ENCODE data around the gene FFAR3.
A peak's percentile ranks its signal among the peaks of the same experiment; 100 is the strongest.
"Not testable (repeated sequence)": the region's sequence is repeated elsewhere in the genome, so short reads cannot be mapped to it uniquely, and the experiment has no call there.

Gene FFAR3

DNA sequence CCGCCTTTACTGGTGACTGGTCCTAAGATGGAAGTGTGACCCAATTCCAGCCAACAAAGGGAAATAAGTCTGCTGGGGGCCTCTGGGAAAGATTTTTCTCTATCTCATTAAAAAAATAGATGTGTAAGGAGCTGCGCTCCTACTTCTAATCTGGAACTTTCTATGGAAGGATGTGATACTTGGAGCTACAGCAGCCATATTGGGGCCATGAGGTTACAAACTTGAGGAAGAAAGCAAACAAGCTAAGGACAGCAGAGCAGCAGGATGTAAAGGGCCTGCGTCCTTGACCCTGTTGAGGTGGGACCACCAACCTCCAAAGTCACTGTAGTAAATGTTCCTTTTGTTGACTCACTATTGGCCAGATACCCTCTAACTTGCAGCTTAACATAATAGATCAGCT, 20.1 kb downstream of the FFAR3 start:
- DNase-seq, result no peak

DNA sequence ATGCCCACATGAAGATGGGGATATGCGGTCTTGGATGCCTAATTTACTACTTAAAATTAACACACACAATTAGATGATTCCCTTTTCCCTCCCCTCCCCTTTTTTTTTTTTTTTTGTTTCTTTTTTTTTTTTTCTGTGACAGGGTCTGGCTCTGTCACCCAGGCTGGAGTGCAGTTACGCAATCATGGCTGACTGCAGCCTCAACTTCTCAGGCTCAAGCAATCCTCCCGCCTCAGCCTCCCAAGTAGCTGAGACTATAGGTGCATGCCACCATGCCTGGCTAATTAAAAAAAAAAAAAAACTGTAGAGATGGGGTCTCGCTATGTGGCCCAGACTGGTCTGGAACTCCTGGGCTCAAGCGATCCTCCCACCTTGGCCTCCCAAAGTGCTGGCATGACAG, 21.3 kb downstream of the FFAR3 start:
- not testable (repeated sequence) for DNase-seq

DNA sequence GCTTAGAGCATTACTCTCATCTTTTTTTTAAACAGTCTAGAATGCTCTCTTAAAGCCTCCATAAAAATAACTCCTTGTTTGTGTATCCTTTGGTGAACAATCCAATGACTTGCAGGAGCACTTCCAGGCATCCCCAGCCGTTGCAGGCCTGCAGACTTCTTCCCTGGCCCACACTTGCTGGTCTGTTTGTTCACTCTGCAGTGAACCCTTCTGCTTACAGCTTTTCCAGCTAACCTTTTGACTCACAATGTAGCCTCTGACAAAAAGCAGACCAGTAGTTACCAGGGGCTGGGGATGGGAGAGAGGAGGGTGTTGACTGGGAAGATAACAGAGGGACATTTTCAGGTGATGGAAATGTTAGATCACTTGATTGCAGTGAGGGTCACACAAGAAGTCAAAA, 21.7 kb downstream of the FFAR3 start:
- DNase-seq, result no peak

DNA sequence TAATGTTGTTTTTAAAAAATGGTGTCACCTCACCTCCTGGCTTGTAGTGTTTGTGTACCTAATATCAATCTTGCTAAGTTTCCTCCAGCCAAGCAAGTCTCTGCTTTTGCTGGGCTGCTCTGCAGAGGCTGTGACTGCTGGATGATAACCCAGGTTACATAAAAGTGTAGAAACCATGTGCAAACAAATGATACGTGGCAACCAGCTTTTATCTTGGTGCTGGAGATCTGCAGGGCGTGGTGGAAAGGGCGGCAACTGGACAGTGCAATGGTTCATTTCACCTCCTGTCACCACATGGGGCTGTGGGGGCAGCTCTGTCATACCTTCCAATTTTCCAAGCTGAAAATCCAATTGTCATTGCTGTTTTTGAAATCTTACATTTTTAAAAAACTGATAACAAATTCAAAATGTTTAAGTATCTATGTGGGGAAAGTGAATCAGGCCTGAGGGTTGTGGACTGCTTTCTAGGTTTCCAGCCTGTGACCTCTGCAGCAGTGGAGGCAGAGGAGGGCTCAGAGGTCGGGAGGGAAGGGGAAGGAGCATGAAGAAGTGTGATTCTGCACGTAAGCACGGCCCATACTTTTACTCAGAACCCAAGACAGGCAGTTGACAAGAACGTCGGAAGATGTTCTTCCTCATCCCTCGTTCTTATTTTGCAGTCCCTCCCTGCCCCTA, 22.3 kb downstream of the FFAR3 start:
- no peak for DNase-seq

DNA sequence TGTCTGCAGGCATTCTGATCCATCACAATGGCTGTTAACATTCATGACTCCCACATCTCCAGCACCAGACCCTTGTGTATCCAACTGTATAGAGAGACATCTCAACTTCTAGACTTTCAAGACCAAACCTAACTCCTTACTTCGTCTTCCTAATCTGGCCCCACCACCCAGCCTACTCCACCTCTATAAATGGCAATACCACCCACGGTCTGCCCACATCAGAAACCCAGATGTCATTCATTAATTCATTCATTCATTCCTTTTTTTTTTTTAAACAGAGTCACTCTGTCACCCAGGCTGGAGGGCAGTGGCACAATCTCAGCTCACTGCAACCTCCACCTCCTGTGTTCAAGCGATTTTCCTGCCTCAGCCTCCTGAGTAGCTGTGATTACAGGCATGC, 23.1 kb downstream of the FFAR3 start:
- no peak for DNase-seq

DNA sequence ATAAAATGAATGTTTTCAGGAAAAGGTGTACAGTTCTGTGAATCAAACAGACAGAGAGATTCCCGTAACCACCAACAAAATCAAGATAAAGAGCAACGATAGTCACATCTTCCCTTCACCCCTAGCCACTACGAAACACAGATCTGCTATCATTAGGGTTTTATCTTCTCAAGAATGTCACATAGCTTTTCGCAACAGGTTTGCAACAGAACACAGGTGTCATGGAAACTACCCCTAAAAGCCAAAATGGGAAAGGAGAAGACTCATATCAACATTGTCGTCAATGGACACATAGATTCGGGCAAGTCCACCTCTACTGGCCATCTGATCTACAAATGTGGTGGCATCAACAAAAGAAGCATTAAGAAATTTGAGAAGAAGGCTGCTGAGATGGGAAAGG, 23.7 kb downstream of the FFAR3 start:
- DNase-seq, result no peak

DNA sequence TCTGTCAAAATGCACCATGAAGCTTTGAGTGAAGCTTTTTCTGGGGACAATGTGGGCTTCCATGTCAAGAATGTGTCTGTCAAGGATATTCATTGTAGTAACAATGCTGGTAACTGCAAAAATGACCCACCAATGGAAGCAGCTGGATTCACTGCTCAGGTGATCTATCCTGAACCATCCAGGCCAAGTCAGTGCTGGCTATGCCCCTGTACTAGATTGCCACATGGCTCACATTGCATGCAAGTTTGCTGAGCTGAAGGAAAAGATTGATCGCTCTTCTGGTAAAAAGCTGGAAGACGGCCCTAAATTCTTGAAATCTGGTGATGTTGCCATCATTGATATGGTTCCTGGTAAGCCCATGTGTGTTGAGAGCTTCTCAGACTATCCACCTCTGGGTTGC, 25.3 kb downstream of the FFAR3 start:
- DNase-seq, result no peak

DNA sequence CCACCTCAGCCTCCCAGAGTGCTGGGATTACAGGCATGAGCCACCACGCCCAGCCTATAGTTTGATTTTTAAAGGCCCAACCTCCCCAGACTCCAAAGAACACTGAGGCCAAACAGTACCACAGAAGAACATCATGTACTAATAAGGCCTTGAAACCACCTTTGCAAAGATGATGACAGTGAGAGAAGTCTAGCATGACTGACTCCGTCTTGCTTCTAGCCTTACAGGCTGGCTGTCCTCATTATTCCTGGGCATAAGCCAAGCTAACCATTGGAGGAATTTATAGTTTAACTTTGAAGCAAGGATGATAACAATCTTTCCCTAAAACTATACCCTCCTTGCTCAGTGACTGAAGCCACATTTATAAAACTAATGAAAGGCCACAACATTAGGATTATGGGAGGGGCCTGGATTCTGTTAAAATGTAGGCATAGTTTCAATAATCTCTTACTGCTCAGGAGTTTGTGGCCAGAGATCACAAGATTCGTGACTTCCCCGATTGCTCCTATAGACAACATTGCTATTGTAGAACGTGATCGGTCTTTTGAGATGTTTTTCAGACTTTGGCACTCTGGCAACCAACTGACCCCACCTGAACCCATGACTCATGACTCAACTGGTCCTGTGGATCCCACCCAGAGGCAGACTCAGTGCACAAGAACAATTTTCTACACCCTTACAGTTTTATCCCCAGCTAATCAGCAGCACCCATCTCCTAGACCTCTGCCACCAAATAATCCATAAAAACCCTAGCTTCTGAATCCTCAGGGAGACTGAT, 30.2 kb downstream of the FFAR3 start:
- no peak for DNase-seq

DNA sequence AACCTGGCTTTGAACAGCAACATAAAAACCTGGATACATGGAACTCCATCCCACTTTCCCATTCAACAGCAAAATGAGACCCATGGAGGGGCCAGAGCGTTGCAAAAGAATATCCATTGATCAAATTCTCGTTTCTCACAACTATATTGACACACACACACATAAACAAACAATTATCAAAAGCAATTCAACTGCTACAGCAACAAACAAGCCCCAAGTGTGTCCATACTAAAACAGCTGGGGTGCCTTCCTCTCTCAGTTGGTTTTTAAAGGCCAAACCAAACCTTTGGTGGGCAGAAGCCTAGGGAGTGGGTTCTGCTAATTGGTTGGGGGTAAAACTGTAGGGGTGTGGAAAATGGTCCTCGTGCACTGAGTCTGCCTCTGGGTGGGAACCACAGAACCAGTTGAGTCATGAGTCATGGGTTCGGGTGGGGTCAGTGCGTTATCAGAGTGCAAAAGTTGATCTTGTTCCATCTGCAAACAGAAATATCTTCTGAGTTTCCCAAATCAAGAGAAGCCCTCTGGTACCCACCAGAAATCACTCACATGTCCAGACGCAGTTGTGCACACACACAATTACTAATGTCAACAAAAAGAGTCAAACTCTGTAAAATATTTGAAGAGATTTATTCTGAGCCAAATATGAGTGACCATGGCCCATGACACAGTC, 31.1 kb downstream of the FFAR3 start:
- no peak for DNase-seq

DNA sequence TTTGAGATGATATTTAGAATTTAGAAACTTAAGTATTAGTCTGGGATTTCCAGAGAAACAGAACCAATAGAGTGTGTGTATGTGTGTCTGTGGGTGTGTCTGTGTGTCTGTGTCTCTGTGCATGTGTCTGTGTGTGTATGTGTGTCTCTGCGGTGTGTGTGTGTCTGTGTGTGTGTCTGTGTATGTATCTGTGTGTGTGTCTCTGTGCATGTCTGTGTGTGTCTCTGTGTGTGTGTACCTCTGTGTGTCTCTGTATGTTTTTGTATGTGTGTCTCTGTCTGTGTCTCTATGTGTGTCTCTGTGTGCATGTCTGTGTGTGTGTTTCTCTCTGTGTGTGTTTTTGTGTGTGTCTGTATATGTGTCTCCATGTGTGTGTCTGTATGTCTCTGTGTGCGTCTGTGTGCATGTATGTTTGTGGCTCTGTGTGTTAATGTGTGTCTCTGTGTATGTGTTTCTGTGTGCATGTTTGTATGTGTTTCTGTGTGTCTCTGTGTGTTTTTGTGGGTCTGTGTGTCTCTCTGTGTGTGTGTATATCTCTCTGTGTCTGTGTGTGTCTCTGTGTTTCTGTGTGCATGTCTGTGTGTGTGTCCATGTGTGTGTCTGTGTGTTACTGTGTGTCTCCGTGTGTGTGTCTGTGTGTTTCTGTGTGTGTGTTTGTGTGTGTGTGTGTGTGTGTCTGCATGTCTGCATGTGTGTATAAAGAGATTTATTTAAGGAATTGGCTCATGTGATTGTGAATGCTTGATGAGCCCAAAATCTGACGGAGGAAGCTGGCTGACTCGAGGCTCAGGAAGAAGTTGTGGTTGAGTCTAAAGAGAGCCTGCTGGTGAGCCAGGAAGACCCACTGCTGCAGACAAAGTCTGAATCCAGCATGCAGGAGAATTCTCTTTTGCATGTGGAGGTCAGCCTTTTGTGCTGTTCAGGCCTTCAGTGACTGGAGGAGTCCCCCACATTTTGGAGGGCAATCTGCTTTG, 34.8 kb downstream of the FFAR3 start:
- no peak for DNase-seq

DNA sequence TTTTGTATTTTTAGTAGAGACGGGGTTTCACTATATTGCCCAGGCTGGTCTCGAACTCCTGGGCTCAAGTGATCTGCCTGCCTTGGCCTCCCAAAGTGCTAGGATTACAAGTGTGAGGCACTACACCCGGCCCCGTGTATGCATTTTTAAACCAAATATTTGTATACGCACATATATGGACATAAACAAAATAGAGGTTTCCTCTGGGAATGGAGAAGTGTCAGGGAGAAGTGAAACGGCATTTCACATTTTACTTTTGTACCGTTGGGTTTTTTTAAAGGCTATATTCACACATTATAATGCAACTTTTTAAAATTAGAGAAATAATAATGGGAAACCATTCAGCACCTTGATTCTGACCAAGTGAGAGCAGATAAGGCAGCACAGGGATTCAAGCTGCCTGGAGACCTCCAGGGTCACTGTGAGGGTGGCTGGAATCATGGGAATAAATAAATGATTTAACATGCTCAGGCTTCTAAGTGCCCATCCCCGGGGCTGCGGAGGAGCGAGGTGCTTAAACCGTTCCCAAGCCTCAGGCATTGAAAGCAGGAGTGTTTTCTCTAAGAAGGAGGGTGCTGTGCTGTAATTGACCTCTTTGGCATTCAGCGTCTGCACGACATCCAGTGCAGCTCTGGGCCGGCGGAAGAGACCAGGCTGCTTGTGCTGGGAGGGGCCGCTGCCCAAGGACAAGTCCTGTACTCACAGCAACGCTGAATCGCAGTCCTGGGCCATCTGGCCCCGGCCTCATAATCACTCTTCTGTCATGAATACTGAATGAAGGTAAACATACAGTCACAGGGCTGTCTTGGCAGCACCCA, 37.3 kb downstream of the FFAR3 start:
- DNase-seq, result no peak

DNA sequence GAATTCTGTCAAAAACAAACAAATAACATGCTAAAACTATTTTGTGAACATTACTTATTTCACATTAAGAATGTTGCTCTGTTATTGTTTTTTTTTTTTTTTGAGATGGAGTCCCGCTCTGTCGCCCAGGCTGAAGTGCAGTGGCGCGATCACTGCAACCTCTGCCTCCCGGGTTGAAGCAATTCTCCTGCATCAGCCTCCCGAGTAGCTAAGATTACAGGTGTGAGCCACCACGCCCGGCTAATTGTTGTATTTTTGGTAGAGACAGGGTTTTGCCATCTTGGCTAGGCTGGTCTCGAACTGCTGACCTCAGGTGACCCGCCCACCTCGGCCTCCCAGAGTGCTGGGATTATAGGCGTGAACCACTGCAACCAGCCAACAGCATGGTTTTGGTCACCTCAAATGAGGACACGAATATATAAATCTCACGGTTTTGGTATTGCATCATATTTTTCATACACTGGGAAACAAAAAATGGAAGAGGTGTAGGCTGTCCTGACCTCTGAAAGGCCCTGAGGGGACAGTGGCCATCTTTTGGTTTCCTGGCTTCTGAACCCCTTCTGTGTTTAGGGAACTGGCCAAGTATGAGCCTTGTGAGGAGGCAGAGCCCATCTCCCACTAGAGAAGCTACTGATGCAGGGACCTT, 38.1 kb downstream of the FFAR3 start:
- DNase-seq, result no peak

DNA sequence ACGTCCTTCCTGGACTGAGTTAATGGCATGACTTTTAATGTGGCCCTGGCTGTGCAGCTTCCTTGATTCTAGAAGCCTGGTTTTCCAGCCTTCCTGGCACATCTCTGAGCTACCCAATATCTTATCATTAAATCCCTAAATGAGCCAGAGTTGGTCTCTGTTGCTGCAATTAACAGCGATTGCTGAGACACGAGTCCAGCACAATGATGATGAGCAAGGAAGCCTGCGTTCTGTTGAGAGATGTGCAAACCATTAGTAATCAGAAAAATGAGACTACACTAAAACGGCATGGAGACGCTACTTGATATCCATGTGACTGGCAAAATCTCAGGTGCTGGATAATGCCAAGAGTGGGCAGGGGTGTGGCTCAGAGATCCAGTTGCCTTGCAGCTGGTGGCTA, 38.8 kb downstream of the FFAR3 start:
- DNase-seq, result no peak

DNA sequence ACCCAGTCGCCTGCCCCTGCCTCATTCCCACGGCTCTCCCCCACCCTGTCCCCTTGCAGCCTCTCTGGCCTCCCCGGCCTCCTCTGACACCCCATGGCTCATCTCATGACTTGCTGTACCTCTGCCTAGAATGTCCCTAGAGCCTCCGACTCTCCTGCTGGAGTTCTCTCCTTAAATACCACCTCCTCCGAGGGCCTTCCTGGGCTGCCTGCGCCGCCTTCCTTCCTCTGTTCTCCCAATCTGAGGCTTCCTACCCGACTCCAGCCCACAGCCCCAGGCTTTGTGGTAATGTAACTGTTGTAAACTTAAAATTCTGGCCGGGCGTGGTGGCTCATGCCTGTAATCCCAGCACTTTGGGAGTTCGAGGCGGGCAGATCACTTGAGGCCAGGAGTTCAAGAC, 40.3 kb downstream of the FFAR3 start:
- DNase-seq, result no peak

DNA sequence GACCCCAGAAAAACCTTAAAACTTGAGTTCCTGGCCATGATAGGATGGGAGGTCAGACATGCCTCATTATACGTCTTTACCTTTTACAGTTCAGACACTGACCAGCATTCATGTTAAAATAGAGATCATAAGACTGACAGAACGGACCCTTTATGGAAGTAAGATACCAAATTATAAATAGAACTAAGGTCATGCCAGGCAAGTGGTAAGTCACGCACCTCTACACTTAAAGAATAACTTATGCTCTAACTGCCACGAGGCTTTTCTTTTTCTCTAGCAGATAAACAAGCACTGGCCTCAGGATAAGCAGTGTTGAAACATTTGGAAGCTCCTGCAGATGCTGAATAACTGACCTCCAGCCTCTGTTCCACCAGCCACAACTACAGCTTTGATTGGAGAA, 41.0 kb downstream of the FFAR3 start:
- DNase-seq, result no peak

DNA sequence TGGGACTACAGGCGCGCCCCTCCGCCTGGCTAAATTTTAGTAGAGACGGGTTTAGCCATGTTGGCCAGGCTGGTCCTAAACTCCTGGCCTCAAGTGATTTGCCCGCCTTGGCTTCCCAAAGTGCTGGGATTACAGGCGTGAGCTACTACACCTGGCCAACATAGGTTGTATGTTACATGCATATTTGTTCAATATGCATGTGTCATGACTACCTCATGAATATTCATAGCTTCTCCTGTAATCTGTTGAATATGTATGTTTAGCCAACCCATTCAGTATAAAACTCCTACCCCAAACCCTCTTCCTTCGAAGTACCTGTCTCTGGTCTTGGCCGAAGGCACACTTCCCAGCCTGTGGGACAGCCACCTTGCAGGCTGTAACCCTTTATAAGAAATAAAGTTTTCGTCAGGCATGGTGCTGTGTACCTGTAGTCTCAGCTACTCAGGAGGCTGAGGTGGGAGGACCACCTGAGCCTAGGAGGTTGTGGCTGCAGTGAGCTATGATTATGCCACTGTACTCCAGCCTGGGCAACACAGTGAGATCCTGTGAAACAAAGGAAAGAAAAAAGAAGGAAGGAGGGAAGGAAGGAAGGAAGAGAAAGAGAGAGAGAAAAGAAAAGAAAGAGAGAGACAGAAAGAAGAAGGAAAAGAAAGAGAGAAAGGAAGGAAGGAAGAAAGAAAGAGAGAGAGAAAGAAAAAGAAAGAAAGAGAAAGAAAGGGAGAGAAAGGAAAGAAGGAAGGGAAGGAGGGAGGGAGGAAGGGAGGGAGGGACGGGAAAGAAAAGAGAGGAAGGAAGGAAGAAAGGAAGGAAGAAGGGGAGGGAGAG, 41.9 kb downstream of the FFAR3 start:
- no peak for DNase-seq

DNA sequence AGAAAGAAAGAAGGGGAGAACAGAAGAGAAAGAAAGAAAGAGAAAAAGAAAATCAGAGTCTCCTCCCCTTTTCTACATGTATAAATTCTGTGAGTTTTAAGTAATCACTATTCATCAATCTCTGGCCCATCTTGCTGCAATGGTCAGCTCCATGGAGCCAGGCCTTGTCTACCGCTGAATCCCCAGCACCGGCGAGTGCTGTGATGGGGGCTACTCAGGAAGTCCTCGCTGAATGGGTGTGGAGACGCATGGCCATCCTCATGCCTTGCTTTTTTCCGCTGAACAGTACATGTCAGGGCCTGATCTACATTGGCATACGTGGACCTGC, 42.5 kb downstream of the FFAR3 start:
- DNase-seq, result no peak

DNA sequence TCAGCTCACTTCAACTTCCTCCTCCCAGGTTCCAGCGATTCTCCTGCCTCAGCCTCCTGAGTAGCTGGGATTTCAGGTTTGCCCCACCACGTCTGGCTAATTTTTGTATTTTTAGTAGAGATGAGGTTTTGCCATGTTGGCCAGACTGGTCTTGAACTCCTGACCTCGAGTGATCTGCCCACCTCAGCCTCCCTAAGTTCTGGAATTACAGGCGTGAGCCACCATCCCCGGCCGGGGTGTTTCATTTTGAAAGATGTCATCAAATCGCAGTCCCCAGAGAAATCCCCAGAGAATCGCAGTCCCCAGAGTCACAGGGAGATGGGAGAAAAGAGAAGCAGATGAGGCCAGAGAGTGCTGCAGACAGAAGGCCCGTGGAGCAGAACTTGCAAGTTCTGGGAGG, 43.2 kb downstream of the FFAR3 start:
- DNase-seq, result not testable (repeated sequence)

DNA sequence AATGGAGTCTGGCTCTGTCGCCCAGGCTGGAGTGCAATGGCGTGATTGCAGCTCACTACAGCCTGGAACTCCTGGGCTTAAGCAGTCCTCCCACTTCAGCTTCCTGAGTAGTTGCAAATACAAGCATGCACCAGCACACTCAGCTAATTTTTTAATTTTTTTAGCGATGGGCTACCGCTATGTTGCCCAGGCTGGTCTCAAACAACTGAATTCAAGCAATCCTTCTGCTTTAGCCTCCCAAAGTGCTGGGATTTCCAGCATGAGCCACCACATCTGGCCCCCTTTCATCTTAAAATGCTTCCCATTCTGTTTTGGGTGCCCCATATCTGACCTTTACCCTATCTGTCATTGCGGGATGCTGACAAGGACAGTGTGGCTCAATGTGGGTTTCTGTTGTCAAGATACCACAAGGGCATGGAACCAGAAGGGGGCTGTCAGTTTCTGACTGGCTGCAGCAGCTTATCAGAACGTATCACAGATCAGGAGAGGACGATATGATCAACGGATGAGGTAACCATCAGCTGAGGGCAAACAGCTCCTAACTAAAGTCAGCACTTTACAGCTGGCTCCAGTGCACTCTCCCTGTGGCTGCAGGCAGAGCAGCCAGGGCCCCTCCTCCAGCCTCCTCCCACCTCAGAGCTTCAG, 45.0 kb downstream of the FFAR3 start:
- DNase-seq, result peak in 1 of 5 experiments; percentile 86

All from T-helper 2 cell (primary cell).